ENCODE results near the gene NASP. TPM values are rescaled to one million over a fixed set of nuclear protein-coding genes. Genes with fewer than 3 reads are reported as not detected.

The NASP gene
- polyA plus RNA-seq, 1 donor = 153 TPM

DNA sequence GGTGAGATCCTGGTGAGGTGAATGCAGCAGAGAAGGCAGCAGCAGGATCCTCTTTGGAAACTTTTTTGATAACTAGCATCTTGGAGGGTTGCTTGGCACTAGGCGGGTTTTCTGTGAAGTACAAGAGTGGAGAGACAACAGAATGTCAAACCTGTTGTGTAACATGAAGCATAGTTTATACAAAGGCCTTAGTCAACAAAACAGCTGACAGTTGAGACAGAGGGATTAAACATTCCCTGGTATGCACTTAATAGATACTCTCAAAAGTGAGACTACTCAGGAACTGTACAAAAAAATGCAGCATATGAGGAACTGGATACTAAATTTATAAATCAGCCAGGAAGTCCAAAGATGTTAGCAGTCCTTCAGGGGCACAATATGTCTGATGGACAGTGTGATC is 56.5 kb downstream of the NASP start:
- Histone ChIP-seq H3K27ac (ENCODE audit: low read length) (no peak overlapping the region), H3K4me1 (ENCODE audit: control insufficient read depth, insufficient read depth, low read length) (peaks cover 24% of the 10 kb centered on the region), H3K4me3 (ENCODE audit: low read length) (no peak overlapping the region), H3K36me3 (ENCODE audit: control insufficient read depth, insufficient read depth, low read length) (peaks cover 62% of the 10 kb centered on the region), H3K27me3 (ENCODE audit: control insufficient read depth, insufficient read depth, low read length) (no peaks in the 10 kb centered on the region), H3K9me3 (ENCODE audit: control insufficient read depth, low read depth, low read length) (no peaks in the 10 kb centered on the region)
- WGBS (ENCODE audit: insufficient coverage, low lambda C conversion rate) = no CpG with 5 or more reads among the region's 1 CpG
- no peak for DNase-seq

DNA sequence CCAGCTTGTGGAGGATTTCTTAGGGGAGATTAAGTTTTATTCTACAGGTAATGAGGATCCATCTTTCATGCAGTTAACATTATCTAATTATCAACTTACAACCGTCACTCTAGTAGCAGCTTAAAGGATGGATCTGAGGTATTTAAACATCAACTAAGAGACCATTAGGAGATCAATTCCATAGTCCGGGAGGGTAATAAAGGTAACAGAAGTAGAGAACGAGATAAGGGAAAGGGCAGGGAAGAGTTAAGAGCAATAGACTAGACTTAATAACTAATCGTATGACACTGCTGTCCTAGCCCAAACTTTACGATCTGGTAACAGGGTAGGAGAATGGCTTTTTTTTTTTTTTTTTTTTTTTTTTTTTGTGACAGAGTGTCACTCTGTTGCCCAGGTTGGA is 59.5 kb downstream of the NASP start:
- 14% methylated on average over 1 of the region's 5 CpGs for WGBS (ENCODE audit: insufficient coverage, low lambda C conversion rate)
- H3K27ac ChIP-seq (ENCODE audit: low read length) = peak overlapping the region; percentile 78

DNA sequence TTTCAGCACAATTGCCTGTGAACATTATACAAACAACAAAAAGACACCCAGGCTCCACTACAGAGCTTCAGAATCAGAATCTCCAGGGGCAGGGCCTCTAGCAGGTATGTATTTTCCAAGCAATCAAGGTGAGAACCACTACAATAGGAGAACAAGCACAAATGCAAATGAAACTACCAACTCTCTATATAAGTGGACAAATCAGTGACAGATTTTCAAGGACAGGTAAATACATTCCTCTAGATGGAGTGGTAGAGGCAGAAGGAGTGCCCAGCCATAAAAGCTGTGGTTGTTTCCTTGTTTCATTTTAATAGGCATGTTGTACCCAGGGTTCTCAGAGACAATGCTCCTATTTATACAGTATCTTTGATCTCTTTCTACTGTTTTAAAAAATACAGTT is 60.1 kb downstream of the NASP start:
- DNase-seq = peak; percentile 58 to 88
- H3K4me1 ChIP-seq (ENCODE audit: control insufficient read depth, insufficient read depth, low read length) = peaks cover 24% of the 10 kb centered on the region
- H3K27me3 ChIP-seq (ENCODE audit: control insufficient read depth, insufficient read depth, low read length) = no peaks in the 10 kb centered on the region
- H3K9me3 ChIP-seq (ENCODE audit: control insufficient read depth, low read depth, low read length) = no peaks in the 10 kb centered on the region
- H3K36me3 ChIP-seq (ENCODE audit: control insufficient read depth, insufficient read depth, low read length) = peaks cover 51% of the 10 kb centered on the region
- no peak overlapping the region for H3K4me3 ChIP-seq (ENCODE audit: low read length)
- H3K27ac ChIP-seq (ENCODE audit: low read length) = peak overlapping the region; percentile 78

More for the DNA sequence above, 59.5 kb downstream of the NASP start:
- Histone ChIP-seq H3K27me3 (ENCODE audit: control insufficient read depth, insufficient read depth, low read length) (no peaks in the 10 kb centered on the region), H3K4me3 (ENCODE audit: low read length) (no peak overlapping the region), H3K36me3 (ENCODE audit: control insufficient read depth, insufficient read depth, low read length) (peaks cover 53% of the 10 kb centered on the region), H3K9me3 (ENCODE audit: control insufficient read depth, low read depth, low read length) (no peaks in the 10 kb centered on the region), H3K4me1 (ENCODE audit: control insufficient read depth, insufficient read depth, low read length) (peaks cover 24% of the 10 kb centered on the region)
- DNase-seq = peak; percentile 57 to 78

DNA sequence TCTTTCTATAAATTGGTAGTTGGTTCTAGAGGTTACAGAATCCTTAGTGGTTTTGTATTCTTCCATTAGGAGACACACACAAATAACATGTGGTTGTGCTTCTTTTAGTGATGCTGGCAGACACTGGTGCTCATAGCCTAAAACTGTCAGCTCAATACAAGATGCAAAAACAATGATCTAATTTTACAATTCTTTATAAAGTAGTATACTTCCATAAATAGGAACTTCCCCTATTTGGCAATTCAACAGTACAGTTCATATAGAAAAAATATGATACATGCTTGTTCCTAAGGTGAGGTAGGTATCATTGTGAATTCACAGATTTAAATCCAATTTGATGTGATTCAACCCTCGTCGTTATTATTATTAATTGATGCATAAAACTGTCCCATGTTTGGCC is 60.8 kb downstream of the NASP start:
- Histone ChIP-seq H3K9me3 (ENCODE audit: control insufficient read depth, low read depth, low read length) (no peaks in the 10 kb centered on the region), H3K27ac (ENCODE audit: low read length) (peak overlapping the region; percentile 78), H3K4me1 (ENCODE audit: control insufficient read depth, insufficient read depth, low read length) (peaks cover 24% of the 10 kb centered on the region), H3K4me3 (ENCODE audit: low read length) (no peak overlapping the region), H3K27me3 (ENCODE audit: control insufficient read depth, insufficient read depth, low read length) (no peaks in the 10 kb centered on the region), H3K36me3 (ENCODE audit: control insufficient read depth, insufficient read depth, low read length) (peaks cover 44% of the 10 kb centered on the region)
- no peak for DNase-seq
- 73% methylated on average over 2 of the region's 2 CpGs for WGBS (ENCODE audit: insufficient coverage, low lambda C conversion rate)

DNA sequence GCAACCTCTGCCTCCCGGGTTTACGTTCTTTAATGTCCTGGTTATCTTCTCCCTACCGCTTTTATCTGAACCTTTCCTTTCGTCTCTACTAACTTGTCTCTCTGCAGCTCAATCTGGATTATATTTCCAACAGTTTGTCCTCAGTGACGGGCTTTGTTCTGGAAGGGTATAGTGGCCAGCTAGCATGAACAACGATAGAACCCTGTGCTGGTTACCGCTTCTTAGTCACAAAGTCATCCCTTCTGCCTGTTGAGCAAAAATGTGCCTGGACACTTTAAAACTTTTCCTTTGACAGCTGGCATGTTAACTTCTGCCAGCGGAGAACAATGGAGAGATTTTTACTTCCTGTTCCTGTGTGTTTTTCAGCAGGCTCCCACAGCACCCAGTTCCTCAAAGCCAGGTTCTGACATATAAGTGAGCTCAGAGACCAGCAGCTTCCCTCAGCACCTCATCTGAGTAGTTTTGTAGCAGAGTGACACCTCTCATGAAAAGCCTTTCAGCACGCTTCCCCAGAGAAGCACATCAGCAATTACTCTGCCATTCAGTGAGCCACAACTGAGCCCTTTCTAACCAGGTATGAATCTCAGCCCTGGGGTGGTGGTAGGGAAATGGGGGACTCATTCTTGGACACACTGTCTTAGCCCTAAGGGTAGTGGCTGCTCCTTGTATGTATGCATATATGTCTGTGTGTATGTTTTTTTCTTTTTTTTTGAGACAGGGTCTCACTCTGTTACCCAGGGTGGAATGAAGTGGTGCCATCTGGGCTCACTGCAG is 63.6 kb downstream of the NASP start:
- H3K4me3 ChIP-seq (ENCODE audit: low read length) = no peak overlapping the region
- WGBS (ENCODE audit: insufficient coverage, low lambda C conversion rate) = 81% methylated on average over 3 of the region's 9 CpGs
- no peaks in the 10 kb centered on the region for H3K27me3 ChIP-seq (ENCODE audit: control insufficient read depth, insufficient read depth, low read length)
- peaks cover 21% of the 10 kb centered on the region for H3K4me1 ChIP-seq (ENCODE audit: control insufficient read depth, insufficient read depth, low read length)
- H3K36me3 ChIP-seq (ENCODE audit: control insufficient read depth, insufficient read depth, low read length) = peaks cover 35% of the 10 kb centered on the region
- no peak overlapping the region for H3K27ac ChIP-seq (ENCODE audit: low read length)
- DNase-seq = peak in 1 of 2 donors; percentile 6
- H3K9me3 ChIP-seq (ENCODE audit: control insufficient read depth, low read depth, low read length) = no peaks in the 10 kb centered on the region

DNA sequence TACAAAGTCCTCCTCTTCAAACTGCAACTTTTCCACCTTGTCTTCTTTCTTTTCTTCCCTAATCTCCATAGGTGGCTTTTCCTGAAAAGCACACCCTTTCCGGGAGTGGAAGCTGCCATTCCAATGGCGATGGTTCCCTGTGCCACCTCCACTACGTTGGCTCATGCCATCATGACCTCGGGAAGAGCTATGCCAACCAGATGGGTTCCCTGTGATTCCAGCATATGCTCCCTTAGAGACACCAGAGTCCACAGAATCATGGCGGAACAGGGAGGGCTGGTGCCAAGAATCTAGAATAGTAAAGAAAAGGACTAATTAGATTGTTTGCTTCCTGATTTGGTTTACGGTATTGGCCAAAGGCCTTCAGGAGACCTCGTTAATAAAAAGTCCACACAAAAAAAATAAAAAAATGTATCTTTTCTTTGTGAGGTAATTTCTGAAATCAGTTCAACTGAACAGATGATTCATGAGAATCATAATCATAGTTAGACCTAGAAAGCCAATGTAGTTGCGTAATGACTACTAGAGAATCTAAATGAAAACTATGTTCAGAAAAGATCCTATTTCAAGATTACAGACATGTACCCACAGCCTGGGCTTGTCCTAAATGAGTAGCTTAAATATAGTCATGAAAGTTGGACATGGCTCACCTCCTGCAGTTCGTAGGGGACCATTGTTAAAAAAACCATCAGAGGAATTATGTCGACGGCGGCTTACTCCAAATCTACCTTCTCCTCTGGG is 70.9 kb downstream of the NASP start:
- no peak for DNase-seq
- Histone ChIP-seq H3K4me3 (ENCODE audit: low read length) (no peak overlapping the region), H3K27me3 (ENCODE audit: control insufficient read depth, insufficient read depth, low read length) (no peaks in the 10 kb centered on the region), H3K4me1 (ENCODE audit: control insufficient read depth, insufficient read depth, low read length) (peaks cover 19% of the 10 kb centered on the region), H3K9me3 (ENCODE audit: control insufficient read depth, low read depth, low read length) (no peaks in the 10 kb centered on the region), H3K36me3 (ENCODE audit: control insufficient read depth, insufficient read depth, low read length) (peaks cover 75% of the 10 kb centered on the region), H3K27ac (ENCODE audit: low read length) (no peak overlapping the region)
- WGBS (ENCODE audit: insufficient coverage, low lambda C conversion rate) = 89% methylated on average over 4 of the region's 12 CpGs

DNA sequence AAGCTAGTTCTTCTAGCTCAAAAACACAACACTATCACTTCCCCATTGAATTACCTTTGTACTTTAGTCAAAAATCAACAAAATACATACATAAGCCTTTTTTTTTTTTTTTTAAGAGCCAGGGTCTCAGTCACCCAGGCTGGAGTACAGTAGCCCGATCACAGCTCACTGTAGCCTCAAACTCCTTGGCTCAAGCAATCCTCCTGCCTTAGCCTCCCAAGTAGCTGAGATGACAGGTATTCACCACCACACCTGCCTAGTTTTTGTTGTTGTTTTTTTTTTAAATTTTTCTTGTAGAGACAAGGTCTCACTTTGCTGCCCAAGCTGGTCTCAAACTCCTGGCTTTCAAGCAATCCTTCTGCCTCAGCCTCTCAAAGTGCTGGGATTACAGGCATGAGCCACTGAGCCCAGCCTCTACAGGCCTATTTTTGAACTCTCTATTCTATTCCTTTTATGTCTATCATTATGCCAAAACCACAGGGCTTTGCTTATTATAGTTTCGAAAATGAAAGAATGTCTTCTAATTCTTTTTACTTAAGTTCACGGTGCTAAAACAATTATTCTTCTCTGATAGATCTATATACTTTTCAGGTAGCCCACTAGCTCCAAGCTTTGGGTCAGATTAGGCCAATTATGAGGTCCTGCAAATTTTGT is 72.9 kb downstream of the NASP start:
- WGBS (ENCODE audit: insufficient coverage, low lambda C conversion rate) = 93% methylated on average over 2 of the region's 3 CpGs
- DNase-seq = no peak
- Histone ChIP-seq H3K27ac (ENCODE audit: low read length) (no peak overlapping the region), H3K27me3 (ENCODE audit: control insufficient read depth, insufficient read depth, low read length) (no peaks in the 10 kb centered on the region), H3K9me3 (ENCODE audit: control insufficient read depth, low read depth, low read length) (no peaks in the 10 kb centered on the region), H3K4me3 (ENCODE audit: low read length) (no peak overlapping the region), H3K4me1 (ENCODE audit: control insufficient read depth, insufficient read depth, low read length) (peaks cover 19% of the 10 kb centered on the region), H3K36me3 (ENCODE audit: control insufficient read depth, insufficient read depth, low read length) (peaks cover 68% of the 10 kb centered on the region)

DNA sequence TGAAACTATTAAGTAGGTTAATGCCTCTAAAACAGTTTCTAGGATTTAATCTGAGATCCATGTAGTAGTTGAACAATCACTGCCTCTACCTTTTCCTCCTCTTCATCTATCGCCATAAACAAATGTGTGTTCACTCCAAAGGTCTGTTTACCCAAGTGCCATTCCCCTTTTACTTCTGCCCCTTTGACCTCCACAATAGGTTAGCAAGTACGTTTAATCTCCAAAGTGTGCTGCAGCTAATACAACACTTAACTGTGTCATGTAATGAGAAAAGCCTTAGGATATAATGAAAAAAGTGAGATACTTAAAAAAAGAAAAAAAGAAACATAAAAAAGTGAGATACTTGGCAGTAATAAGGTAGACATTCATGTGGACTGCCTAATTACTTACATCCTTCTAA is 74.3 kb downstream of the NASP start:
- DNase-seq = peak; percentile 49 to 84
- Histone ChIP-seq H3K27ac (ENCODE audit: low read length) (peak overlapping the region; percentile 40), H3K4me1 (ENCODE audit: control insufficient read depth, insufficient read depth, low read length) (peaks cover 19% of the 10 kb centered on the region), H3K9me3 (ENCODE audit: control insufficient read depth, low read depth, low read length) (no peaks in the 10 kb centered on the region), H3K36me3 (ENCODE audit: control insufficient read depth, insufficient read depth, low read length) (peaks cover 62% of the 10 kb centered on the region), H3K27me3 (ENCODE audit: control insufficient read depth, insufficient read depth, low read length) (no peaks in the 10 kb centered on the region), H3K4me3 (ENCODE audit: low read length) (no peak overlapping the region)
- WGBS (ENCODE audit: insufficient coverage, low lambda C conversion rate) = 10% methylated on average over 1 of the region's 2 CpGs

DNA sequence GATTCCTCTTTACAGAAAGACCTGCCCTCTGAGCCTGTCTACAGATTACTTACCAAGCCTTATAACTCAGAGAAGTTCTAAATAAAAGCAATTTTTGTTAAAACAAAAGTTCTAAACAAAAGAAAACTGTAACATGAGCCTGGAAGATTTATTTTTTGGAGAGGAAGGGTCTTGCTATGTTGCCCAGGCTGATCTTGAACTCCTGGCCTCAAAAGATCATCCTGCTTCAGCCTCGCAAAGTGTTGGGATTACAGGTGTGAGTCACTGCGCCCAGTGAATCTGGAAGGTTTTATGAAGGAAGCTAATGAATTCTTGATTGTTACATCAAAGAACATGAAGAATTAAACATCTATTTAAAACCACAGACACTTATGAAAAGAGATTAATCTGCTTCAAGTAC is 75.4 kb downstream of the NASP start:
- H3K9me3 ChIP-seq (ENCODE audit: control insufficient read depth, low read depth, low read length) = no peaks in the 10 kb centered on the region
- no CpG with 5 or more reads among the region's 2 CpGs for WGBS (ENCODE audit: insufficient coverage, low lambda C conversion rate)
- H3K27me3 ChIP-seq (ENCODE audit: control insufficient read depth, insufficient read depth, low read length) = no peaks in the 10 kb centered on the region
- no peak overlapping the region for H3K27ac ChIP-seq (ENCODE audit: low read length)
- H3K4me3 ChIP-seq (ENCODE audit: low read length) = no peak overlapping the region
- DNase-seq = no peak
- H3K36me3 ChIP-seq (ENCODE audit: control insufficient read depth, insufficient read depth, low read length) = peaks cover 56% of the 10 kb centered on the region
- H3K4me1 ChIP-seq (ENCODE audit: control insufficient read depth, insufficient read depth, low read length) = peaks cover 19% of the 10 kb centered on the region

DNA sequence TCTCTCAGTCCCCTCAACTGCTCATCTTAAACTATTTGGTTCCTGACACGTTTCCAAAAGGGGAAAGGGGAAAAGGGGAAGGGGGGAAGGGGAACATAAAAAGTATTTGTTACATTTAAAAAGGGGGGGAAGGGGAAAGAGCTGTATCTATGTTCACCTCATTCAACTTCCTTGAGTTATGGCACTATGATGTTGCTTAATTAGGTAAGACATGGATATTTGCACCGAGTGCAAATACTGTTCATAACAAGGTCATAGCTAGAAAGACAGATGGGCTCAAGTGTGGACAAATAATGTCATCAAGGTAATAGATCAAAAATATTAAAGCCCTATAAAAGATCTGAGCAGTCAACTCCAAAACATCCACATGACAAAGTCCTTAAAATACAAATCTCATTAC is 76.5 kb downstream of the NASP start:
- Histone ChIP-seq H3K27me3 (ENCODE audit: control insufficient read depth, insufficient read depth, low read length) (no peaks in the 10 kb centered on the region), H3K4me3 (ENCODE audit: low read length) (no peak overlapping the region), H3K4me1 (ENCODE audit: control insufficient read depth, insufficient read depth, low read length) (peaks cover 19% of the 10 kb centered on the region), H3K36me3 (ENCODE audit: control insufficient read depth, insufficient read depth, low read length) (peaks cover 46% of the 10 kb centered on the region), H3K9me3 (ENCODE audit: control insufficient read depth, low read depth, low read length) (no peaks in the 10 kb centered on the region), H3K27ac (ENCODE audit: low read length) (no peak overlapping the region)
- 80% methylated on average over 1 of the region's 2 CpGs for WGBS (ENCODE audit: insufficient coverage, low lambda C conversion rate)
- DNase-seq = no peak
